ENCODE data around the gene CHP2. TPM values are rescaled to one million over a fixed set of nuclear protein-coding genes. Genes with fewer than 3 reads are reported as not detected.

The CHP2 gene
- total RNA-seq, 1 experiment from 2014 or later: 2.1 TPM

DNA sequence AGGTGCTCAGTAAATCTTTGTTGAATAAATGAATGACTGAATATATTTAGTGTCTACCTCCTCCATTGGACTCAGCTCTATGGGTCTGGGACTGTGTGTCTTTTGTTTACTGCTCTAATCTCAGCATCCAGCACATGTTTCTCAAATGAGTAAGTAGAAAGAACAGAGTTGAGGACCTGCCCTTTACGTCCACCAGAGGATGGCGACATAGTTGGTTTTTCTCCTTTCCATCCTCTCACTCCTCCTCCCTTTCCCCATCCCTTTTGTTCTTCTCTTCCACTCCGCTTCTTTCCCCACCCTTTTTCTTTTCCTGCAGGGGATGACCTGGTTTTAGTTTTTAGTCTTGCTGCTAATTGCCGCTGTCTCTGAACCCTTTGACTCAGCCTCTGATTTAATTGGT, 12.1 kb upstream of the CHP2 start:
- no peak overlapping the region for H3K27ac Mint-ChIP-seq
- POLR2A ChIA-PET: no interaction called here
- DNase-seq (ENCODE audit: low spot score): no peak
- H3K27me3 Mint-ChIP-seq (ENCODE audit: low read depth): peaks cover 57% of the 10 kb centered on the region
- H3K36me3 Mint-ChIP-seq: no peaks in the 10 kb centered on the region
- H3K4me1 Mint-ChIP-seq: peaks cover 3% of the 10 kb centered on the region; the same call in 1 of the 2 replicates
- 0 out of 2 replicates have a peak, but pooled peaks have one; percentile 6 for TF ChIP-seq GTF2I (CRISPR knock-in tag; conservative IDR thresholded peaks at IDR 0.05)
- TF ChIP-seq, protein P1, sequence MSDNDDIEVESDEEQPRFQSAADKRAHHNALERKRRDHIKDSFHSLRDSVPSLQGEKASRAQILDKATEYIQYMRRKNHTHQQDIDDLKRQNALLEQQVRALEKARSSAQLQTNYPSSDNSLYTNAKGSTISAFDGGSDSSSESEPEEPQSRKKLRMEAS (CRISPR knock-in tag; IDR thresholded peaks at IDR 0.05): no peak
- peak; percentile 76 for ATAC-seq
- H3K4me3 Mint-ChIP-seq: no peak overlapping the region
- H3K9me3 Mint-ChIP-seq: 0 out of 2 replicates have a peak, but pooled peaks cover 3% of the 10 kb centered on the region
- CTCF ChIA-PET: interaction anchor here (0.7 to 1.3 kb wide), 3 partner anchors 13 to 294 kb away, joined by 3 to 8 read pairs (median 3); no protein-coding TSS in a partner anchor

DNA sequence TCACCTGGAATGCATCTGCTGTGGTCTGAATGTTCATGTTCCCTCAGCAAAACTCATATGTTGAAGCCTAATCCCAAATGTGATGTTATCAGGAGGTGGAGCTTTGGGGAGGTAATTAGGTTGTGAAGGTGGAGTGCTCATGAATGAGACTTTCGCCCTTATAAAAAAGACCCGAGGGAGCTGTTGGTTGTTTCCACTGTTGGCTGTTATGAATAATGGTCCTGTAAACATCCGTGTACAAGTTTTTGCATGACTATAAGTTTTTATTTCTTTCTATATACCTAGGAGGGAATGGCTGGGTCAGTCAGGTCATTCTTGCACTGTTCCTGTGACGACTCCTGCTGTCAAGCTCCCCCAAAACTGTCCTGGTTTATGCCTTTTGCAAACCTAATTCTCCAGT, 9.6 kb upstream of the CHP2 start:
- no peak overlapping the region for H3K27ac Mint-ChIP-seq

More for the DNA sequence above, 9.6 kb upstream of the CHP2 start:
- POLR2A ChIA-PET: interaction anchor here (0.5 kb wide), 1 partner anchor 14 kb away, joined by 3 read pairs; no protein-coding TSS in a partner anchor
- H3K4me3 Mint-ChIP-seq: no peak overlapping the region
- H3K9me3 Mint-ChIP-seq: 0 out of 2 replicates have a peak, but pooled peaks cover 3% of the 10 kb centered on the region
- H3K27me3 Mint-ChIP-seq (ENCODE audit: low read depth): peaks cover 61% of the 10 kb centered on the region
- H3K4me1 Mint-ChIP-seq: peaks cover 3% of the 10 kb centered on the region; the same call in 1 of the 2 replicates
- H3K36me3 Mint-ChIP-seq: no peaks in the 10 kb centered on the region
- ATAC-seq (no peak), DNase-seq (ENCODE audit: low spot score) (no peak)
- CTCF ChIA-PET: interaction anchor here (1.1 kb wide), 2 partner anchors 8 to 265 kb away, joined by 4 to 8 read pairs; no protein-coding TSS in a partner anchor
- TF ChIP-seq, protein P2, sequence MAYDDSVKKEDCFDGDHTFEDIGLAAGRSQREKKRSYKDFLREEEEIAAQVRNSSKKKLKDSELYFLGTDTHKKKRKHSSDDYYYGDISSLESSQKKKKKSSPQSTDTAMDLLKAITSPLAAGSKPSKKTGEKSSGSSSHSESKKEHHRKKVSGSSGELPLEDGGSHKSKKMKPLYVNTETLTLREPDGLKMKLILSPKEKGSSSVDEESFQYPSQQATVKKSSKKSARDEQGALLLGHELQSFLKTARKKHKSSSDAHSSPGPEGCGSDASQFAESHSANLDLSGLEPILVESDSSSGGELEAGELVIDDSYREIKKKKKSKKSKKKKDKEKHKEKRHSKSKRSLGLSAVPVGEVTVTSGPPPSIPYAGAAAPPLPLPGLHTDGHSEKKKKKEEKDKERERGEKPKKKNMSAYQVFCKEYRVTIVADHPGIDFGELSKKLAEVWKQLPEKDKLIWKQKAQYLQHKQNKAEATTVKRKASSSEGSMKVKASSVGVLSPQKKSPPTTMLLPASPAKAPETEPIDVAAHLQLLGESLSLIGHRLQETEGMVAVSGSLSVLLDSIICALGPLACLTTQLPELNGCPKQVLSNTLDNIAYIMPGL (CRISPR knock-in tag; IDR thresholded peaks at IDR 0.05): no peak
- TF ChIP-seq, protein P3, sequence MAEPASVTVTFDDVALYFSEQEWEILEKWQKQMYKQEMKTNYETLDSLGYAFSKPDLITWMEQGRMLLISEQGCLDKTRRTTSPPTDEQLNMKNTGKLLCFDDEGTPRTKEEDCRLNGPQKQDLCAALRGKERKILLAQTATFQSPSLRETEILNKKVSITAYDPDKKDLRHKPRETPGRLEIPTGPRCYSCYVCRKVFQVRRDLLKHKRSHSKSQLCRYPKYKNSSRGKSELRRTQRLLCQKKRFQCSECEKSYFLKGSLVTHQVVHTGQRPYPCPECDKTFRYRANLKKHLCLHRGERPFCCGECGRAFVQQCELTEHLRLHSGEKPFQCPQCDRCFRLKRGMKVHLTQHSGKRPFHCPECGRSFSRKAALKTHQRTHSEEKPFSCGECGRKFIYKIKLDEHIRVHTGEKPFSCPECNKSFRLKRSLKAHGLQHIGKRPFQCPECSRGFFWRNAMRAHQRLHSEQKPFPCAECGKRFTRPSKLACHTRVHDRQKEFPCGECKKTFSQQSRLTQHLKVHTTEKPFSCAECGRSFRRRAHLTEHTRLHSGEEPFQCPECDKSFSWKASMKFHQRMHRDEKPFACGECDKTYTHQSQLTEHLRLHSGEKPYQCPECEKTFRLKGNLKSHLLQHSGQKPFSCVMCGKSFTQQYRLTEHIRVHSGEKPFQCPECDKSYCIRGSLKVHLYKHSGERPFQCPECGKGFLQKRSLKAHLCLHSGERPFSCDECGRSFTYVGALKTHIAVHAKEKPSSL (CRISPR knock-in tag; conservative IDR thresholded peaks at IDR 0.05): no peak
- TF ChIP-seq FOXJ3 (CRISPR knock-in tag; IDR thresholded peaks at IDR 0.05; ENCODE audit: borderline replicate concordance): no peak
- TF ChIP-seq ZNF263 (CRISPR knock-in tag; IDR thresholded peaks at IDR 0.05; ENCODE audit: low read depth): no peak
- TF ChIP-seq, protein P4, sequence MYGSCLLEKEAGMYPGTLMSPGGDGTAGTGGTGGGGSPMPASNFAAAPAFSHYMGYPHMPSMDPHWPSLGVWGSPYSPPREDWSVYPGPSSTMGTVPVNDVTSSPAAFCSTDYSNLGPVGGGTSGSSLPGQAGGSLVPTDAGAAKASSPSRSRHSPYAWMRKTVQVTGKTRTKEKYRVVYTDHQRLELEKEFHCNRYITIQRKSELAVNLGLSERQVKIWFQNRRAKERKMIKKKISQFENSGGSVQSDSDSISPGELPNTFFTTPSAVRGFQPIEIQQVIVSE (CRISPR knock-in tag; IDR thresholded peaks at IDR 0.05; ENCODE audit: borderline replicate concordance): no peak
- TF ChIP-seq ZNF121 (CRISPR knock-in tag; IDR thresholded peaks at IDR 0.05): no peak
- TF ChIP-seq GRHL2 (CRISPR knock-in tag; IDR thresholded peaks at IDR 0.05; ENCODE audit: insufficient replicate concordance, severe bottlenecking): no peak
- TF ChIP-seq ATF1 (CRISPR knock-in tag; IDR thresholded peaks at IDR 0.05): no peak
- TF ChIP-seq ZNF232 (CRISPR knock-in tag; IDR thresholded peaks at IDR 0.05): no peak
- TF ChIP-seq, protein P5, sequence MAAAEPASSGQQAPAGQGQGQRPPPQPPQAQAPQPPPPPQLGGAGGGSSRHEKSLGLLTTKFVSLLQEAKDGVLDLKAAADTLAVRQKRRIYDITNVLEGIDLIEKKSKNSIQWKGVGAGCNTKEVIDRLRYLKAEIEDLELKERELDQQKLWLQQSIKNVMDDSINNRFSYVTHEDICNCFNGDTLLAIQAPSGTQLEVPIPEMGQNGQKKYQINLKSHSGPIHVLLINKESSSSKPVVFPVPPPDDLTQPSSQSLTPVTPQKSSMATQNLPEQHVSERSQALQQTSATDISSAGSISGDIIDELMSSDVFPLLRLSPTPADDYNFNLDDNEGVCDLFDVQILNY (CRISPR knock-in tag; IDR thresholded peaks at IDR 0.05): no peak
- TF ChIP-seq, protein P6, sequence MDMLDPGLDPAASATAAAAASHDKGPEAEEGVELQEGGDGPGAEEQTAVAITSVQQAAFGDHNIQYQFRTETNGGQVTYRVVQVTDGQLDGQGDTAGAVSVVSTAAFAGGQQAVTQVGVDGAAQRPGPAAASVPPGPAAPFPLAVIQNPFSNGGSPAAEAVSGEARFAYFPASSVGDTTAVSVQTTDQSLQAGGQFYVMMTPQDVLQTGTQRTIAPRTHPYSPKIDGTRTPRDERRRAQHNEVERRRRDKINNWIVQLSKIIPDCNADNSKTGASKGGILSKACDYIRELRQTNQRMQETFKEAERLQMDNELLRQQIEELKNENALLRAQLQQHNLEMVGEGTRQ (CRISPR knock-in tag; IDR thresholded peaks at IDR 0.05): no peak
- TF ChIP-seq, protein P7, sequence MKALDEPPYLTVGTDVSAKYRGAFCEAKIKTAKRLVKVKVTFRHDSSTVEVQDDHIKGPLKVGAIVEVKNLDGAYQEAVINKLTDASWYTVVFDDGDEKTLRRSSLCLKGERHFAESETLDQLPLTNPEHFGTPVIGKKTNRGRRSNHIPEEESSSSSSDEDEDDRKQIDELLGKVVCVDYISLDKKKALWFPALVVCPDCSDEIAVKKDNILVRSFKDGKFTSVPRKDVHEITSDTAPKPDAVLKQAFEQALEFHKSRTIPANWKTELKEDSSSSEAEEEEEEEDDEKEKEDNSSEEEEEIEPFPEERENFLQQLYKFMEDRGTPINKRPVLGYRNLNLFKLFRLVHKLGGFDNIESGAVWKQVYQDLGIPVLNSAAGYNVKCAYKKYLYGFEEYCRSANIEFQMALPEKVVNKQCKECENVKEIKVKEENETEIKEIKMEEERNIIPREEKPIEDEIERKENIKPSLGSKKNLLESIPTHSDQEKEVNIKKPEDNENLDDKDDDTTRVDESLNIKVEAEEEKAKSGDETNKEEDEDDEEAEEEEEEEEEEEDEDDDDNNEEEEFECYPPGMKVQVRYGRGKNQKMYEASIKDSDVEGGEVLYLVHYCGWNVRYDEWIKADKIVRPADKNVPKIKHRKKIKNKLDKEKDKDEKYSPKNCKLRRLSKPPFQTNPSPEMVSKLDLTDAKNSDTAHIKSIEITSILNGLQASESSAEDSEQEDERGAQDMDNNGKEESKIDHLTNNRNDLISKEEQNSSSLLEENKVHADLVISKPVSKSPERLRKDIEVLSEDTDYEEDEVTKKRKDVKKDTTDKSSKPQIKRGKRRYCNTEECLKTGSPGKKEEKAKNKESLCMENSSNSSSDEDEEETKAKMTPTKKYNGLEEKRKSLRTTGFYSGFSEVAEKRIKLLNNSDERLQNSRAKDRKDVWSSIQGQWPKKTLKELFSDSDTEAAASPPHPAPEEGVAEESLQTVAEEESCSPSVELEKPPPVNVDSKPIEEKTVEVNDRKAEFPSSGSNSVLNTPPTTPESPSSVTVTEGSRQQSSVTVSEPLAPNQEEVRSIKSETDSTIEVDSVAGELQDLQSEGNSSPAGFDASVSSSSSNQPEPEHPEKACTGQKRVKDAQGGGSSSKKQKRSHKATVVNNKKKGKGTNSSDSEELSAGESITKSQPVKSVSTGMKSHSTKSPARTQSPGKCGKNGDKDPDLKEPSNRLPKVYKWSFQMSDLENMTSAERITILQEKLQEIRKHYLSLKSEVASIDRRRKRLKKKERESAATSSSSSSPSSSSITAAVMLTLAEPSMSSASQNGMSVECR (CRISPR knock-in tag; IDR thresholded peaks at IDR 0.05; ENCODE audit: borderline replicate concordance): no peak
- TF ChIP-seq, protein P8, sequence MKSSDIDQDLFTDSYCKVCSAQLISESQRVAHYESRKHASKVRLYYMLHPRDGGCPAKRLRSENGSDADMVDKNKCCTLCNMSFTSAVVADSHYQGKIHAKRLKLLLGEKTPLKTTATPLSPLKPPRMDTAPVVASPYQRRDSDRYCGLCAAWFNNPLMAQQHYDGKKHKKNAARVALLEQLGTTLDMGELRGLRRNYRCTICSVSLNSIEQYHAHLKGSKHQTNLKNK (CRISPR knock-in tag; IDR thresholded peaks at IDR 0.05): no peak
